SHP77 (cell line): ENCODE results near the gene KSR1.
"Not testable (repeated sequence)": the region's sequence is repeated elsewhere in the genome, so short reads cannot be mapped to it uniquely, and the experiment has no call there.

Experiments used
- DNase-seq, 2 experiments: peaks; one replicate each; lab custom pipeline; 2025; lab: John Stamatoyannopoulos, UW

The KSR1 gene

GRCh38 chr17:27657620-27658019 lies 201.4 kb downstream of the KSR1 start:
- DNase-seq = no peak

- DNase-seq = no peak
Measured at GRCh38 chr17:27659683-27660082, 203.4 kb downstream of the KSR1 start.

GRCh38 chr17:27660436-27660835 lies 204.2 kb downstream of the KSR1 start:
- DNase-seq = no peak

GRCh38 chr17:27663936-27664605 lies 207.8 kb downstream of the KSR1 start:
- no peak for DNase-seq

- no peak for DNase-seq
Measured at GRCh38 chr17:27664606-27664965, 208.3 kb downstream of the KSR1 start.

GRCh38 chr17:27665549-27665948 lies 209.3 kb downstream of the KSR1 start:
- no peak for DNase-seq

- not testable (repeated sequence) for DNase-seq
Measured at GRCh38 chr17:27666270-27666669, 210.0 kb downstream of the KSR1 start.

- no peak for DNase-seq
Measured at GRCh38 chr17:27666831-27667560, 210.7 kb downstream of the KSR1 start.

GRCh38 chr17:27667656-27668487 lies 211.6 kb downstream of the KSR1 start:
- DNase-seq = no peak

GRCh38 chr17:27668488-27668823 lies 212.2 kb downstream of the KSR1 start:
- no peak for DNase-seq

GRCh38 chr17:27669136-27669535 lies 212.9 kb downstream of the KSR1 start:
- DNase-seq = no peak

- DNase-seq = no peak
Measured at GRCh38 chr17:27669850-27670249, 213.6 kb downstream of the KSR1 start.

GRCh38 chr17:27670791-27671590 lies 214.7 kb downstream of the KSR1 start:
- no peak for DNase-seq

- no peak for DNase-seq
Measured at GRCh38 chr17:27671591-27671910, 215.3 kb downstream of the KSR1 start.

- not testable (repeated sequence) for DNase-seq
Measured at GRCh38 chr17:27671977-27672480, 215.8 kb downstream of the KSR1 start.

GRCh38 chr17:27674335-27674734 lies 218.1 kb downstream of the KSR1 start:
- no peak for DNase-seq
